Activated CD8-positive, alpha-beta T cell treated with anti-CD3 and anti-CD28 coated beads for 36 hours (primary cell): Measurements from ENCODE around the gene KNSTRN. TPM values are rescaled to one million over a fixed set of nuclear protein-coding genes. Genes with fewer than 3 reads are reported as not detected.
A peak's percentile ranks its signal among the peaks of the same experiment; 100 is the strongest.

Experiments used
- ATAC-seq: fragments of 200-7000 bp; cut with Tn5 transposase; one replicate; pipeline ENCODE4 v1.10.0; 2021; ENCODE audit warnings: mild to moderate bottlenecking, moderate library complexity
- CTCF ChIA-PET: fragments of 350-600 bp; sonication (Branson Sonifier 250); formaldehyde crosslinking; loops from one replicate; lab custom pipeline; 2021; ENCODE audit warnings: antibody characterized with exemption; lab: Charles Lee
- POLR2A ChIA-PET: fragments of 350-600 bp; sonication (Branson Sonifier 250); formaldehyde crosslinking; loops from one replicate; lab custom pipeline; 2021; ENCODE audit warnings: antibody characterized with exemption; lab: Charles Lee
- DNase-seq: peaks from one replicate; pipeline ENCODE4 v3.0.0-alpha.2; 2020
- H3K27ac Mint-ChIP-seq: one replicate; pipeline ENCODE4 v1.8.0; 2021; ENCODE audit warnings: mild to moderate bottlenecking, mixed read lengths
- H3K27me3 Mint-ChIP-seq: one replicate; pipeline ENCODE4 v1.8.0; 2021; ENCODE audit warnings: mixed read lengths
- H3K36me3 Mint-ChIP-seq: one replicate; pipeline ENCODE4 v1.8.0; 2021; ENCODE audit warnings: low read depth, mixed read lengths
- H3K4me1 Mint-ChIP-seq: one replicate; pipeline ENCODE4 v1.8.0; 2021; ENCODE audit warnings: low read depth, mixed read lengths
- H3K4me3 Mint-ChIP-seq: one replicate; pipeline ENCODE4 v1.8.0; 2021; ENCODE audit warnings: mild to moderate bottlenecking, moderate library complexity, mixed read lengths
- H3K9me3 Mint-ChIP-seq: one replicate; pipeline ENCODE4 v1.8.0; 2021; ENCODE audit warnings: mixed read lengths
- CTCF ChIP-seq: fragments of 200-600 bp; IDR thresholded peaks from one replicate; pipeline ENCODE4 v1.8.0; 2022; ENCODE audit warnings: antibody characterized with exemption, mild to moderate bottlenecking
- intact Hi-C: fragments of 100-400 bp; cut with micrococcal nuclease; formaldehyde crosslinking; loops from one replicate; pipeline ENCODE4 v1.10.0; 2022
- total RNA-seq, 2 experiments: library from RNA; stranded (reverse); gene quantifications; one replicate each; pipeline ENCODE4 v1.2.3, GENCODE V29; 2021

KNSTRN gene
- total RNA-seq, 2 experiments from 2014 or later = 54.2 to 55.0 TPM

- TF ChIP-seq CTCF = no peak
- DNase-seq (peak; percentile 58), ATAC-seq (no peak)
- no peaks in the 10 kb centered on the region for H3K36me3 Mint-ChIP-seq
- ChIA-PET POLR2A (interaction anchor here (0.9 to 6.8 kb wide), 7 partner anchors 12 to 133 kb away, joined by 3 to 55 read pairs (median 4); partner anchors contain the start of genes KNSTRN and PLCB2), CTCF (interaction anchor here (0.7 to 4.2 kb wide), 15 partner anchors 11 to 379 kb away, joined by 3 to 23 read pairs (median 4); partner anchors contain the start of genes INAFM2 and IVD)
- intact Hi-C loops = no loop called here
- peak overlapping the region; percentile 86 for H3K4me3 Mint-ChIP-seq
- H3K4me1 Mint-ChIP-seq = peaks cover 49% of the 10 kb centered on the region
- H3K27ac Mint-ChIP-seq = peak overlapping the region; percentile 74
- H3K27me3 Mint-ChIP-seq = peaks cover 37% of the 10 kb centered on the region
- no peaks in the 10 kb centered on the region for H3K9me3 Mint-ChIP-seq
These were observed 57.6 kb downstream of the KNSTRN start for GRCh38 chr15:40439960-40440742.

GRCh38 chr15:40440743-40441564 is 58.4 kb downstream of the KNSTRN start, which contains the start of gene BAHD1:
Gene BAHD1 (plus strand): TSS chr15:40440953. CDS start chr15:40458465, 17,512 bp downstream.
- intact Hi-C loops = no loop called here
- Mint-ChIP-seq H3K27me3 (peaks cover 30% of the 10 kb centered on the region), H3K4me3 (peak within 1 kb of the TSS; percentile 86), H3K9me3 (no peaks in the 10 kb centered on the region), H3K27ac (peak within 1 kb of the TSS; percentile 77), H3K36me3 (no peaks in the 10 kb centered on the region), H3K4me1 (peaks cover 51% of the 10 kb centered on the region)
- DNase-seq (peak; percentile 97), ATAC-seq (peak; percentile 92)
- POLR2A ChIA-PET = interaction anchor here (1.3 to 6.8 kb wide), 5 partner anchors 12 to 134 kb away, joined by 3 to 55 read pairs (median 5); partner anchors contain the start of gene PLCB2
- CTCF ChIA-PET = interaction anchor here (0.8 to 4.2 kb wide), 14 partner anchors 11 to 132 kb away, joined by 3 to 23 read pairs (median 5); partner anchors contain the start of genes INAFM2 and IVD
- no peak for TF ChIP-seq CTCF

- intact Hi-C loops = no loop called here
- ChIA-PET CTCF (interaction anchor here (0.8 to 4.2 kb wide), 10 partner anchors 10 to 127 kb away, joined by 3 to 23 read pairs (median 5); partner anchors contain the start of gene RPUSD2), POLR2A (interaction anchor here (0.8 to 6.8 kb wide), 9 partner anchors 11 to 105 kb away, joined by 3 to 55 read pairs (median 3); partner anchors contain the start of gene IVD)
- Mint-ChIP-seq H3K27ac (peak overlapping the region; percentile 77), H3K27me3 (peaks cover 27% of the 10 kb centered on the region), H3K36me3 (no peaks in the 10 kb centered on the region), H3K4me1 (peaks cover 47% of the 10 kb centered on the region), H3K4me3 (peak overlapping the region; percentile 84), H3K9me3 (no peaks in the 10 kb centered on the region)
- TF ChIP-seq CTCF = no peak
- DNase-seq (peak; percentile 56), ATAC-seq (no peak)
These were observed 59.3 kb downstream of the KNSTRN start for GRCh38 chr15:40441565-40442531.

- CTCF ChIA-PET = interaction anchor here (1.1 to 4.2 kb wide), 7 partner anchors 8 to 123 kb away, joined by 3 to 23 read pairs (median 5); no protein-coding TSS in a partner anchor
- H3K27me3 Mint-ChIP-seq = peaks cover 16% of the 10 kb centered on the region
- no peaks in the 10 kb centered on the region for H3K9me3 Mint-ChIP-seq
- peak overlapping the region; percentile 84 for H3K4me3 Mint-ChIP-seq
- POLR2A ChIA-PET = interaction anchor here (0.6 to 6.8 kb wide), 5 partner anchors 9 to 1810 kb away, joined by 3 to 55 read pairs (median 4); partner anchors contain the start of gene IVD
- no peak overlapping the region for H3K27ac Mint-ChIP-seq
- no peak for TF ChIP-seq CTCF
- DNase-seq = no peak
- intact Hi-C loops = no loop called here
- peaks cover 47% of the 10 kb centered on the region for H3K4me1 Mint-ChIP-seq
- no peak for ATAC-seq
- H3K36me3 Mint-ChIP-seq = no peaks in the 10 kb centered on the region
These were observed 60.7 kb downstream of the KNSTRN start for GRCh38 chr15:40443255-40443654.
